ENCODE data around the gene ID2. TPM values are rescaled to one million over a fixed set of nuclear protein-coding genes. Genes with fewer than 3 reads are reported as not detected.

The ID2 gene
- total RNA-seq, 1 donor from 2014 or later: 11.9 TPM

DNA sequence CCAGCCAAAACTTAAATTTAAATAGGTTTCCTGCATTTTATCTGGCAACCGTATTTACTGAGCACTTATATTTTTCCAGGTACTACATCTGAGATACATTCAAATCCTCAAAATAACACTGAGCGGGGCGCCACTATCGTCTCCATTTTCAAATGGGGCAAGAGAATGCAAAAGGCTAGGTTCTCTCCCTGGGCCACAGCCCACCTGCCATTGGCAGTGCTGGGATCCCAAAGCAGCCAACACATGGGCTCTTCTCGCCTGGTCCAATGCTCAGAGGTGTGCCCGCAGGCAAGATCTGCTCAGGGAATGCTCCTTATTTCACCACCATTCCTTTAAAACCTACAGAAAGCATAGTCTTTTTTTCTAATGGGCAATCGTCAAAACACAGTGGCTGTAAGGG lies 11.3 kb upstream of the ID2 start:
- no peak overlapping the region for H3K27ac Mint-ChIP-seq (ENCODE audit: unreplicated experiment)
- TF ChIP-seq, protein P1, sequence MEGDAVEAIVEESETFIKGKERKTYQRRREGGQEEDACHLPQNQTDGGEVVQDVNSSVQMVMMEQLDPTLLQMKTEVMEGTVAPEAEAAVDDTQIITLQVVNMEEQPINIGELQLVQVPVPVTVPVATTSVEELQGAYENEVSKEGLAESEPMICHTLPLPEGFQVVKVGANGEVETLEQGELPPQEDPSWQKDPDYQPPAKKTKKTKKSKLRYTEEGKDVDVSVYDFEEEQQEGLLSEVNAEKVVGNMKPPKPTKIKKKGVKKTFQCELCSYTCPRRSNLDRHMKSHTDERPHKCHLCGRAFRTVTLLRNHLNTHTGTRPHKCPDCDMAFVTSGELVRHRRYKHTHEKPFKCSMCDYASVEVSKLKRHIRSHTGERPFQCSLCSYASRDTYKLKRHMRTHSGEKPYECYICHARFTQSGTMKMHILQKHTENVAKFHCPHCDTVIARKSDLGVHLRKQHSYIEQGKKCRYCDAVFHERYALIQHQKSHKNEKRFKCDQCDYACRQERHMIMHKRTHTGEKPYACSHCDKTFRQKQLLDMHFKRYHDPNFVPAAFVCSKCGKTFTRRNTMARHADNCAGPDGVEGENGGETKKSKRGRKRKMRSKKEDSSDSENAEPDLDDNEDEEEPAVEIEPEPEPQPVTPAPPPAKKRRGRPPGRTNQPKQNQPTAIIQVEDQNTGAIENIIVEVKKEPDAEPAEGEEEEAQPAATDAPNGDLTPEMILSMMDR (IDR thresholded peaks at IDR 0.05): no peak
- H3K4me1 Mint-ChIP-seq (ENCODE audit: unreplicated experiment): no peaks in the 10 kb centered on the region
- H3K9me3 Mint-ChIP-seq (ENCODE audit: unreplicated experiment): peaks cover 12% of the 10 kb centered on the region
- H3K27me3 Mint-ChIP-seq (ENCODE audit: unreplicated experiment): peaks cover 3% of the 10 kb centered on the region
- no peak for DNase-seq (ENCODE audit: extremely low spot score, unreplicated experiment)
- H3K36me3 Mint-ChIP-seq (ENCODE audit: unreplicated experiment): peaks cover 2% of the 10 kb centered on the region
- H3K4me3 Mint-ChIP-seq (ENCODE audit: unreplicated experiment): no peak overlapping the region

DNA sequence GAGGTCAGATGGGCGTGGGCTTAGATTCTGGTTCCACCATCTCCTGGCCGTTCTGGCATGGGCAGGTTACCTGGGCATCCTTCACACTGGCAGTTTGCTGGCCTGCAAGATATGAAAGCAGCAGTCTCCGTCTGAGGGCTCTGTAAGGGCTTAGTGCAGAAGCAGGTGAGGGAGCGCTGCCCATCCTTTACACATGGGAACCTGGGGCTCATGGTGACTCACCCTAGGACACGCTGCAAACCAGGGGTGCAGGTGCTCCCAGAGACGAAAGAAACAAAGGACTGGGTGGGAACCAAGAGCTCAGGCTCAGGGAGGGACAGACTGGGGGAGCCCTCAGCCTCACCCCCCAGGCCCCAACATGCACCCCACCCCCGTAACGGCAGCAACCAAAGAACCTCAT lies 10.7 kb upstream of the ID2 start:
- TF ChIP-seq, protein P1 (IDR thresholded peaks at IDR 0.05): no peak
- Mint-ChIP-seq H3K4me3 (ENCODE audit: unreplicated experiment) (no peak overlapping the region), H3K27me3 (ENCODE audit: unreplicated experiment) (peaks cover 3% of the 10 kb centered on the region), H3K9me3 (ENCODE audit: unreplicated experiment) (peaks cover 12% of the 10 kb centered on the region), H3K27ac (ENCODE audit: unreplicated experiment) (no peak overlapping the region), H3K36me3 (ENCODE audit: unreplicated experiment) (peaks cover 2% of the 10 kb centered on the region), H3K4me1 (ENCODE audit: unreplicated experiment) (no peaks in the 10 kb centered on the region)
- no peak for DNase-seq (ENCODE audit: extremely low spot score, unreplicated experiment)

DNA sequence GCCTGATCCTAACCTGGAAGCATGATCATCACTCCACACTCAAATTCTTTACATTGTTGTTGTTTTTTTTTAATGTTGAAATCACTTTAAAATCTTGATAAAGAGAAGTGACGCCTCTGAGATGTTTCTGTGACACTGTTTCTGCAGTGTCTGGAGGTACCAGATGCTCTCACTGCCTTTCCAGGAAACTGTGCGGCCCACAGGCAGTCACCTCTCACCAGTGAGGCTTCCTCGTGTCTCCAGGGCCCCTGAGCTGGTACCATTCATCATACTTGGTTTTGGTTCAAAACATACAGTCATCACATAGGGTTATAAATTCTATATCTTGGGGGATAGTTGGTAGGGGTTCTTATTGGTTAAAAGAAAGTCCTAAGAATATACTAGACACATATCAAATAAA lies 10.1 kb upstream of the ID2 start:
- H3K36me3 Mint-ChIP-seq (ENCODE audit: unreplicated experiment): peaks cover 2% of the 10 kb centered on the region
- no peaks in the 10 kb centered on the region for H3K4me1 Mint-ChIP-seq (ENCODE audit: unreplicated experiment)
- peaks cover 12% of the 10 kb centered on the region for H3K9me3 Mint-ChIP-seq (ENCODE audit: unreplicated experiment)
- peaks cover 3% of the 10 kb centered on the region for H3K27me3 Mint-ChIP-seq (ENCODE audit: unreplicated experiment)
- no peak for DNase-seq (ENCODE audit: extremely low spot score, unreplicated experiment)
- H3K4me3 Mint-ChIP-seq (ENCODE audit: unreplicated experiment): no peak overlapping the region
- TF ChIP-seq, protein P1 (IDR thresholded peaks at IDR 0.05): no peak
- no peak overlapping the region for H3K27ac Mint-ChIP-seq (ENCODE audit: unreplicated experiment)

DNA sequence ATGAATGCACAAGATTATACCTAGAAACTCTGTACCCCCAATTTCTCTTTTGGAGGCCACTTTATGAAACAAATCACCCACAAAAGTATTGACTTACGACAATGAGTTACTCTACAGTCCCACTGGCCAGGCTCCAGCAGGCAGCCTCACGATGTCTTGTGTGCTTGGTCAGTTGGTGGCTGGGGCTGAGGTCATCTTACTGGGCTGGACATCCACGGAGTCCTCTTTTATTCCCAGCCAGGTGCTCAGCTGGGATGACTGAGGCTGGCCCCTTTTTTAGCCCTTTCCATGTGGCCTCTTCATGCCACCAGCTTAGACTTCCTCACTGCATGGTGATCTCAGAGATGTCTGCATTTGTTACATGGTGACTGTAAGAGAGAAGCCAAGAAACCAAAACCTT lies 8.9 kb upstream of the ID2 start:
- peaks cover 8% of the 10 kb centered on the region for H3K4me1 Mint-ChIP-seq (ENCODE audit: unreplicated experiment)
- H3K4me3 Mint-ChIP-seq (ENCODE audit: unreplicated experiment): no peak overlapping the region
- peaks cover 3% of the 10 kb centered on the region for H3K27me3 Mint-ChIP-seq (ENCODE audit: unreplicated experiment)

DNA sequence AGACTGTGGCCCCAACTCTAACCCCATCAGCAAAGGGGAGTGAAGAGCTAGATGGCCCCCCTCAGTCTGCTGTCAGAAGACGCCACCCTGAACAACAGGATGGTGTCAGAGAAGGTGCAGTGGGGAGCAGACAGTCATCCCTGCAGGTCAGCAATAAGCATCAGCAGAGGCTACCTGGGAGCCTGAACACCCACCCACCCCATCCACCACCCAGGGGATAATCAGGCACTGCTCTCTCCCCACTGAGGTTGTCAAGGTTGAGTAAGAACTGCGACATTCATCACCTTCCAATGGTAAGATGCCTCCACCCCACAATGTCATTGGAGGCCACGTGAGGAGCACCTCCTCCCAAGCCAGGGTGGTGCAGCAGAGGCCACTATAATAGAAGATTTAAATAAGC lies 8.5 kb upstream of the ID2 start:
- peaks cover 3% of the 10 kb centered on the region for H3K27me3 Mint-ChIP-seq (ENCODE audit: unreplicated experiment)
- H3K4me3 Mint-ChIP-seq (ENCODE audit: unreplicated experiment): no peak overlapping the region
- no peak overlapping the region for H3K27ac Mint-ChIP-seq (ENCODE audit: unreplicated experiment)
- H3K36me3 Mint-ChIP-seq (ENCODE audit: unreplicated experiment): peaks cover 2% of the 10 kb centered on the region
- TF ChIP-seq, protein P1 (IDR thresholded peaks at IDR 0.05): no peak
- peaks cover 12% of the 10 kb centered on the region for H3K4me1 Mint-ChIP-seq (ENCODE audit: unreplicated experiment)
- H3K9me3 Mint-ChIP-seq (ENCODE audit: unreplicated experiment): peaks cover 12% of the 10 kb centered on the region
- no peak for DNase-seq (ENCODE audit: extremely low spot score, unreplicated experiment)

More for the DNA sequence above, 8.9 kb upstream of the ID2 start:
- H3K36me3 Mint-ChIP-seq (ENCODE audit: unreplicated experiment): peaks cover 2% of the 10 kb centered on the region
- peaks cover 12% of the 10 kb centered on the region for H3K9me3 Mint-ChIP-seq (ENCODE audit: unreplicated experiment)
- no peak overlapping the region for H3K27ac Mint-ChIP-seq (ENCODE audit: unreplicated experiment)
- no peak for DNase-seq (ENCODE audit: extremely low spot score, unreplicated experiment)
- TF ChIP-seq, protein P1 (IDR thresholded peaks at IDR 0.05): no peak
